Transverse colon (tissue), 4 donors: ENCODE data around the gene PLCB1. TPM values are rescaled to one million over a fixed set of nuclear protein-coding genes. Genes with fewer than 3 reads are reported as not detected.
"Not testable (repeated sequence)": the region's sequence is repeated elsewhere in the genome, so short reads cannot be mapped to it uniquely, and the experiment has no call there.

Experiments used
- DNase-seq: peaks from one replicate; pipeline ENCODE4 v3.0.0-alpha.2; 2019
- H3K27ac ChIP-seq, 4 donors: fragments of 200-600 bp; sonication (generic); 2 replicates each; pipeline ENCODE4 v1.5.1; 2016 to 2018; ENCODE audit warnings: inconsistent platforms in 4 of 4
- H3K27me3 ChIP-seq: fragments of 200-600 bp; sonication (generic); 2 replicates; pipeline ENCODE4 v1.5.1; 2017; ENCODE audit warnings: inconsistent platforms
- H3K36me3 ChIP-seq, 4 donors: fragments of 200-600 bp; sonication (generic); 2 replicates each; pipeline ENCODE4 v1.5.1; 2017 to 2019; ENCODE audit warnings: inconsistent platforms in 4 of 4
- H3K4me1 ChIP-seq, 4 donors: fragments of 200-600 bp; sonication (generic); 2 replicates each; pipeline ENCODE4 v1.5.1; 2017 to 2020; ENCODE audit warnings: inconsistent platforms in 4 of 4
- H3K4me3 ChIP-seq, 4 donors: fragments of 200-600 bp; sonication (generic); 1 replicate in 1 of 4; 2 replicates in 3 of 4; pipeline versions ENCODE4 v1.5.1 to v1.6.1; 2017 to 2019; ENCODE audit warnings: inconsistent platforms in 4 of 4
- H3K9me3 ChIP-seq, 2 donors: fragments of 200-600 bp; sonication (generic); 2 replicates each; pipeline ENCODE4 v1.5.1; 2017 to 2019; ENCODE audit warnings: inconsistent platforms in 2 of 2
- EP300 ChIP-seq: sonication (generic); formaldehyde crosslinking; IDR thresholded peaks from one replicate; pipeline ENCODE4 v1.6.1; 2017; ENCODE audit warnings: antibody characterized with exemption, low read depth
- POLR2A ChIP-seq: fragments of 450-650 bp; IDR thresholded peaks from one replicate; pipeline ENCODE4 v1.6.1; 2016; ENCODE audit warnings: antibody characterized with exemption, mild to moderate bottlenecking, moderate library complexity
- POLR2AphosphoS5 ChIP-seq, 3 donors: sonication (generic); formaldehyde crosslinking; IDR thresholded peaks; one replicate each; pipeline ENCODE4 v1.6.1; 2016; ENCODE audit warnings: antibody characterized with exemption in 3 of 3
- WGBS, 2 donors: methylation state at CpG; one replicate each; pipeline ENCODE4 v1.1.5; 2018; ENCODE audit warnings: low coverage in 1 of 2; 5-methylcytosine and 5-hydroxymethylcytosine counted together
- in situ Hi-C, 4 donors: fragments of 200-750 bp; cut with MboI; loops; one replicate each; pipeline versions ENCODE4 v1.15.0 to v1.15.1; 2017; ENCODE audit warnings: low sequenced_read_pairs in 3 of 4, low pct_ligation_motif_present in 1 of 4, low pct_unique_long_range_greater_than_20kb in 1 of 4
- intact Hi-C: fragments of 100-400 bp; cut with DNase I; formaldehyde crosslinking; loops from one replicate; pipeline ENCODE4 v1.15.1; 2023; ENCODE audit warnings: low total_unique reads
- total RNA-seq, 4 donors: library from RNA; depleted of rRNA; stranded (reverse); fragments of >200 nt; gene quantifications; one replicate each; pipeline ENCODE4 v1.1.0, GENCODE V29; 2016
- TF ChIP-seq, protein P1 (sequence below), 5 experiments: fragments of 200-600 bp in 3 of 5; fragments of 450-650 bp in 2 of 5; sonication (generic) in 3 of 5; IDR thresholded peaks; 1 replicate in 2 of 5; 2 replicates in 3 of 5; pipeline ENCODE4 v1.5.1; 2016 to 2017; ENCODE audit warnings: antibody characterized with exemption in 5 of 5, inconsistent platforms in 3 of 5, mild to moderate bottlenecking in 2 of 5, moderate library complexity in 1 of 5

Gene PLCB1
- total RNA-seq, 4 donors from 2014 or later: 13.1 to 18.6 (median 15.8) TPM

DNA sequence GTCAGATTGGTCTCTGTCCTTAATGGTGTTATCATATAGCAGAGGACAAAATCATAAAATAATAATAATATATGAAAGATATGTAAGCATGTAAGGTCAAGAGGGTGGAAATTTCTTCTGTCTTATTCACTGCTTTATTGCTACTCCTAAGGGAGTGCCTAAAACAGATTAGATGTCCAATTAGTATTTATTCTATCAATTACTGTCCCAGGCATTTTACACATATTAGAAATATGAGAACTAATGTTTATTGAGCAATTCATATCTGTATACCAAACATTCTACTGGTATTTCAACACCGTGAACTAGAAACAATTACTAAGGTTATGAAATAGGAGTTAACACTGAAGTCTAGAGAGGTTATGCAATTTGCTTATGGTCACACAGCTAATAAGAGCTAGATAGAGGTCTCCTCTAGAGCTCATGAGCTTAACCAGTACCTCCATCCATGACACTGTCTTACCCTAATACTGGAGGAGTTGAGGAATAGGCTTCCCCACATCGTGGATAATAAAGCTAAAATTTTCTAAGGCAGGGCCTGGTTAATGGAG, 302.3 kb downstream of the PLCB1 start:
- Histone ChIP-seq H3K27ac (no peak overlapping the region), H3K4me1 (peaks cover 0 to 17% (median 4%) of the 10 kb centered on the region in 4 donors), H3K9me3 (no peaks in the 10 kb centered on the region), H3K36me3 (no peaks in the 10 kb centered on the region), H3K27me3 (no peaks in the 10 kb centered on the region), H3K4me3 (no peak overlapping the region)
- DNase-seq: no peak
- intact Hi-C loops (no loop called here), in situ Hi-C loops (no loop called here)
- TF ChIP-seq, protein P1, sequence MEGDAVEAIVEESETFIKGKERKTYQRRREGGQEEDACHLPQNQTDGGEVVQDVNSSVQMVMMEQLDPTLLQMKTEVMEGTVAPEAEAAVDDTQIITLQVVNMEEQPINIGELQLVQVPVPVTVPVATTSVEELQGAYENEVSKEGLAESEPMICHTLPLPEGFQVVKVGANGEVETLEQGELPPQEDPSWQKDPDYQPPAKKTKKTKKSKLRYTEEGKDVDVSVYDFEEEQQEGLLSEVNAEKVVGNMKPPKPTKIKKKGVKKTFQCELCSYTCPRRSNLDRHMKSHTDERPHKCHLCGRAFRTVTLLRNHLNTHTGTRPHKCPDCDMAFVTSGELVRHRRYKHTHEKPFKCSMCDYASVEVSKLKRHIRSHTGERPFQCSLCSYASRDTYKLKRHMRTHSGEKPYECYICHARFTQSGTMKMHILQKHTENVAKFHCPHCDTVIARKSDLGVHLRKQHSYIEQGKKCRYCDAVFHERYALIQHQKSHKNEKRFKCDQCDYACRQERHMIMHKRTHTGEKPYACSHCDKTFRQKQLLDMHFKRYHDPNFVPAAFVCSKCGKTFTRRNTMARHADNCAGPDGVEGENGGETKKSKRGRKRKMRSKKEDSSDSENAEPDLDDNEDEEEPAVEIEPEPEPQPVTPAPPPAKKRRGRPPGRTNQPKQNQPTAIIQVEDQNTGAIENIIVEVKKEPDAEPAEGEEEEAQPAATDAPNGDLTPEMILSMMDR (IDR thresholded peaks at IDR 0.05): no peak
- TF ChIP-seq POLR2AphosphoS5 (IDR thresholded peaks at IDR 0.05) (no peak), EP300 (no peak), POLR2A (no peak)
- WGBS, 2 donors: 77 to 82% methylated on average over 1 to 2 of the region's 2 CpGs

DNA sequence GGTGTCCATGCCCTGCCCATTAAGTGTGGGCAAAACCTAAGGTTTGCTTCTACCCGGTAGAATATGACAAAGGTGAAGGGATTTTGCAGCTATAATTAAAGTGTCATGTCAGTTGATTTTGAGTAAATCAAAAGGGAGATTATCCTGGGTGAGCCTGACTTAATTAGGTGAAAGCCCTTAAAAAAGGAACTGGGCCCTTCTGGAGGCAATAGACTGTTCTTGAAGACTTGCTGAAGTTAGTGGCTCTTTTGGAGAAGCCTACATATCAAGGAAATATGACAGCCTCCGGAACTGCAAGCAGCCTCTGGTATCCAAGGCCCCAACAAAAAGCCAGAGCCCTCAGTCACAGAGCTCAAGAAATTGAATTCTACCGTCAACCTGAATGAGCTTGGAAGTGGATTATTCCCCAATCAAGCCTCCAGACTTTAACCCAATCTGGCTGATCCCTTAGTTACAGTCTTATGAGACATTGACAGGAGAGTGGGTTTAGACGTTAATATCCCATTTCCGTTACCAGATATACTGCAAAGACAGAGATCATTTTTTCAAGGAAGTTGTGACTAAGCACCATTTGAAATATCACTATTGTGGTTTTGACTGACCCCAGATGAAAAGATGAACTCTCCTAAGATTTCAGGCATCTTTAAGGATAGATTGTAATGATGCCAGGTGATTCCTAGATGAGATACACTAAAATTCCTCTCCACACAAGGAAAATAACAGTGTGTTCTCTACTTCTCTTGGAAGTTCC, 303.4 kb downstream of the PLCB1 start:
- Histone ChIP-seq H3K4me1 (peaks cover 0 to 17% (median 4%) of the 10 kb centered on the region in 4 donors), H3K27ac (no peak overlapping the region), H3K36me3 (no peaks in the 10 kb centered on the region), H3K27me3 (no peaks in the 10 kb centered on the region), H3K9me3 (no peaks in the 10 kb centered on the region), H3K4me3 (no peak overlapping the region)
- in situ Hi-C loops: no loop called here
- TF ChIP-seq EP300 (no peak), POLR2A (no peak)
- TF ChIP-seq, protein P1 (IDR thresholded peaks at IDR 0.05): no peak
- DNase-seq: no peak
- 80 to 81% methylated on average over 5 of the region's 5 CpGs for WGBS, 2 donors
- intact Hi-C loops: no loop called here

DNA sequence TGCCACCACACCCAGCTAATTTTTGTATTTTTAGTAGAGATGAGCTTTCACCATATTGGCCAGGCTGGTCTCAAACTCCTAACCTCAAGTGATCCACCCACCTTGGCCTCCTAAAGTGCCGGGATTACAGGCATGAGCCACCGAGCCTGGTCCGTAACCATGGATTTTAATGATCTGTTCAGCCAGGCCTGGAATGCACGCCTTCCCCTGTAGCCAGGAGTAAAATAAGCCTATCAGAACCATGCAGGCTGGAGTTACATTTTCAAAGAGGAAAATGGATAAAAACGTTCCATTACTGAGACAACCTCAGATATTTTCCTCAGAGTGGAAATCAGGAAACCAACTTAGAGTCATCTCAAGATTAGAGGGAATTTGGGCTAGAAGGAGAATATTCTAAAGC, 304.9 kb downstream of the PLCB1 start:
- DNase-seq, intact Hi-C loops, H3K4me1 ChIP-seq, H3K36me3 ChIP-seq, H3K27me3 ChIP-seq, in situ Hi-C loops, H3K27ac ChIP-seq, H3K4me3 ChIP-seq, H3K9me3 ChIP-seq: not testable (repeated sequence)
- 87 to 90% methylated on average over 2 to 5 of the region's 5 CpGs for WGBS, 2 donors

DNA sequence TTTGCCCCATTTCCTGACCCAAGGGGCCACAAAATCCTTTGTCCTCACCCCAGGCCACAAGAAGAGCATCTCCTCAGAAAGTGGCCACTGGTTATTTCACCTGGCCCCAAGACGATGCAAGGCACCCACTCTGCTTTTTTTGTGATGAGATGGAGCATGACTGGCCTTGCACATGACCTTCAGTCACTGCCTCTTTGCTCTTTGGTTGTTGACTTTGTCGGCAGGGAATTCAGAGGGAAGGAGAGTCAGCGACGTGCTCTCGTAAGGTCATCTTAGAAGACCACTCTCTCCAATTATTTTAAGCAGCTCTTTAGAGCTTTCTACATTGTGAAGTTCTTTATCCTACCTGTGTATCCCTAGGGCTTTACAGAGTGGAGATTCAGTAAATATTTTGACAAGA, 306.7 kb downstream of the PLCB1 start:
- intact Hi-C loops: no loop called here
- TF ChIP-seq EP300 (no peak), POLR2A (no peak), POLR2AphosphoS5 (IDR thresholded peaks at IDR 0.05) (no peak)
- TF ChIP-seq, protein P1 (IDR thresholded peaks at IDR 0.05): no peak
- H3K4me3 ChIP-seq: no peak overlapping the region
- no peaks in the 10 kb centered on the region for H3K27me3 ChIP-seq
- in situ Hi-C loops: no loop called here
- no peaks in the 10 kb centered on the region for H3K4me1 ChIP-seq
- no peaks in the 10 kb centered on the region for H3K9me3 ChIP-seq
- DNase-seq: no peak
- 65 to 67% methylated on average over 5 of the region's 5 CpGs for WGBS, 2 donors
- H3K36me3 ChIP-seq: no peaks in the 10 kb centered on the region
- H3K27ac ChIP-seq: no peak overlapping the region
